Left lung (tissue), 10 donors: ENCODE results near the gene LRRC8E. TPM values are rescaled to one million over a fixed set of nuclear protein-coding genes. Genes with fewer than 3 reads are reported as not detected.
A peak's percentile ranks its signal among the peaks of the same experiment; 100 is the strongest.

Experiments
- ATAC-seq: fragments of 200-7000 bp; cut with Tn5 transposase; one replicate; pipeline ENCODE4 v1.9.1; 2020; ENCODE audit warnings: moderate library complexity
- DNase-seq, 4 donors: peaks; one replicate each; pipeline ENCODE4 v3.0.0-alpha.2; 2013 to 2020
- H3K27ac ChIP-seq, 2 donors: fragments of 200-600 bp; sonication (generic) in 1 of 2; one replicate each; pipeline versions ENCODE4 v1.5.0 to v1.8.0; 2020 to 2021
- H3K27me3 ChIP-seq, 2 donors: fragments of 200-600 bp; sonication (generic) in 1 of 2; one replicate each; pipeline versions ENCODE4 v1.5.0 to v1.8.0; 2020 to 2021
- H3K36me3 ChIP-seq, 2 donors: fragments of 200-600 bp; sonication (generic) in 1 of 2; one replicate each; pipeline versions ENCODE4 v1.5.0 to v1.8.0; 2020 to 2021
- H3K4me1 ChIP-seq, 2 donors: fragments of 200-600 bp; one replicate each; pipeline ENCODE4 v1.8.0; 2021
- H3K4me3 ChIP-seq, 2 donors: fragments of 200-600 bp; sonication (generic) in 1 of 2; one replicate each; pipeline versions ENCODE4 v1.5.0 to v1.8.0; 2020 to 2021; ENCODE audit warnings: mild to moderate bottlenecking in 1 of 2
- H3K9me3 ChIP-seq, 2 donors: fragments of 200-600 bp; sonication (generic) in 1 of 2; one replicate each; pipeline versions ENCODE4 v1.5.0 to v1.8.0; 2020 to 2021
- intact Hi-C, 2 donors: fragments of 100-400 bp; cut with DNase I; formaldehyde crosslinking; loops; one replicate each; pipeline versions ENCODE4 v1.11.2 to v1.14.2; 2022
- polyA plus RNA-seq, 6 donors: library from polyadenylated mRNA; unstranded; fragments of 120-200 nt; gene quantifications; one replicate each; pipeline ENCODE4 v1.2.1, GENCODE V29; 2013; ENCODE audit not compliant: insufficient read length in 6 of 6
- total RNA-seq, 2 donors: library from RNA; stranded (reverse); fragmentation: NEBNext Ultra II Directional; extraction: Animal tissue kit (Norgen Biotek cat#: 25700); gene quantifications; one replicate each; pipeline ENCODE4 v1.2.1, GENCODE V29; 2021
- TF ChIP-seq, protein P1 (sequence below), 2 donors: fragments of 200-600 bp; sonication (generic) in 1 of 2; IDR thresholded peaks; one replicate each; pipeline versions ENCODE4 v1.5.0 to v1.8.0; 2021; ENCODE audit warnings: antibody characterized with exemption in 2 of 2
- donor health status: DM: no; HTN: yes; CAD: no.
- donor health status: DM: no; HTN: no; CAD: no.

The LRRC8E gene
- total and polyA plus RNA-seq, 8 donors: 3.7 to 10.5 (median 4.7) TPM

- Histone ChIP-seq H3K4me3 (peak overlapping the region in 1 of 2 donors; percentile 35), H3K4me1 (peaks cover 3 to 33% of the 10 kb centered on the region in 2 donors), H3K27ac (no peak overlapping the region), H3K36me3 (no peaks in the 10 kb centered on the region), H3K9me3 (no peaks in the 10 kb centered on the region), H3K27me3 (peaks cover 27 to 53% of the 10 kb centered on the region in 2 donors)
- ATAC-seq: no peak
- TF ChIP-seq, protein P1, sequence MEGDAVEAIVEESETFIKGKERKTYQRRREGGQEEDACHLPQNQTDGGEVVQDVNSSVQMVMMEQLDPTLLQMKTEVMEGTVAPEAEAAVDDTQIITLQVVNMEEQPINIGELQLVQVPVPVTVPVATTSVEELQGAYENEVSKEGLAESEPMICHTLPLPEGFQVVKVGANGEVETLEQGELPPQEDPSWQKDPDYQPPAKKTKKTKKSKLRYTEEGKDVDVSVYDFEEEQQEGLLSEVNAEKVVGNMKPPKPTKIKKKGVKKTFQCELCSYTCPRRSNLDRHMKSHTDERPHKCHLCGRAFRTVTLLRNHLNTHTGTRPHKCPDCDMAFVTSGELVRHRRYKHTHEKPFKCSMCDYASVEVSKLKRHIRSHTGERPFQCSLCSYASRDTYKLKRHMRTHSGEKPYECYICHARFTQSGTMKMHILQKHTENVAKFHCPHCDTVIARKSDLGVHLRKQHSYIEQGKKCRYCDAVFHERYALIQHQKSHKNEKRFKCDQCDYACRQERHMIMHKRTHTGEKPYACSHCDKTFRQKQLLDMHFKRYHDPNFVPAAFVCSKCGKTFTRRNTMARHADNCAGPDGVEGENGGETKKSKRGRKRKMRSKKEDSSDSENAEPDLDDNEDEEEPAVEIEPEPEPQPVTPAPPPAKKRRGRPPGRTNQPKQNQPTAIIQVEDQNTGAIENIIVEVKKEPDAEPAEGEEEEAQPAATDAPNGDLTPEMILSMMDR (IDR thresholded peaks at IDR 0.05): no peak
- DNase-seq: no peak
- intact Hi-C loops: no loop called here
These were observed 13.4 kb upstream of the LRRC8E start for GRCh38 chr19:7874897-7875273.

DNA sequence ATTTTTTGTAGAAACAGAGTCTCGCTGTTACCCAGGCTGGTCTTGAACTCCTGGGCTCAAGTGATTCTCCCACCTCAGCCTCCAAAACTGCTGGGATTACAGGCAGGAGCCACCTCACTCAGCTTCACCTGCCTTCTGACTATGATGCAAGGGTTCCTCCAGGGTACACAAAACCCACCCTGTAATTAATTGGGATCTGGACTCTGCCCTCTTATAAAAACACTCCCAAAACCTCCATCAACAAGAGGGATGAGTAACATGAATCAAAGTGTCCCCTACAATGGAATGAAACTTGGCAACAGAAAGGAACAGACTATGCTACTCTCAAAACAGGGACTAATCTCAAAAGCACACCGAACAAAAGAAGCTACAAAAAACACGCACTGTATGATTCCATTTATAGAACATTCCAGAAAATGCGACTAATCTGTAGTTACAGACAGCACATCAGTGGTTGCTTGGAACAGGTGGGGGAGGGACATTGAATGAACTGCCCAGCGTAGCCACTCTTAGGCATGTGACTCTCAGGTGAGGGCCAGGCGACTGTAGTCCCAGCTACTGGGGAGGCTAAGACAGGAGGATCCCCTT is 11.0 kb upstream of the LRRC8E start:
- Histone ChIP-seq H3K4me1 (peaks cover 1 to 17% of the 10 kb centered on the region in 2 donors), H3K9me3 (no peaks in the 10 kb centered on the region), H3K36me3 (no peaks in the 10 kb centered on the region), H3K4me3 (no peak overlapping the region), H3K27me3 (peaks cover 25 to 46% of the 10 kb centered on the region in 2 donors), H3K27ac (no peak overlapping the region)
- TF ChIP-seq, protein P1 (IDR thresholded peaks at IDR 0.05): no peak
- ATAC-seq (no peak), DNase-seq (no peak)
- intact Hi-C loops: no loop called here

DNA sequence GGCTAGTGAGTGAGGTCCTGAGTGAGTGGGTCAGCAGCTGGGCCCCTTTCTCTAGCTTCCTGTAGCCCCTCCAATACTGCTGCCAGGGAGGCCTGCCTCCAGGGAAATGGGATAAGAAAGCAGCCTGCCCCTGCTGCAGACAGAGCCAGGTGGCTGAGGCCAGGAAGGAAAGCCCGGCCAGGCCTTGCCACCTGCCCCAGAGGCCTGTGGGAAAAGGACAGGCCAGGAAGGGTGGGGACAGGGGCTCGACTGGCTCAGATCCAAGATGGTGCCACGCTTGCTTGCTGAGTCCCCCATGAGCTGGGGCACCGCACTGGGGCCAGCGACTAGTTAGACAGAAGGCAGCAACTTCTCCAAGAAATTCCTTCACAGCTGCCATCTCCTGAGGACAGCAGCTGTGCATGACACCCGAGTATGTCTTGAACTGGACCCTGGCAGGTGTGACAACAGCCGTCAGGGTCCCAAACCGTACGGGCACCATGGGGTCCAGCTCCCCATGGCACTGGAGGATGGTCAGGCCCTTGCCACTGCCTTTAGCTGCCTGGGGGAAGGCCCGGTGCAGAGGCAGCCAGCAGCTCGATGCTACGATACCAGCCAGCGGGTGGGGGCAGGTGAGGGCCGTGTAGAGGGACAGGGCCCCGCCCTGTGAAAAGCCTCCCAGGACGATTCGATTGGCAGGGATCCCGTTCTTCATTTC is 9.1 kb upstream of the LRRC8E start:
- TF ChIP-seq, protein P1 (IDR thresholded peaks at IDR 0.05): no peak
- no peak for DNase-seq
- Histone ChIP-seq H3K4me1 (peaks cover 0 to 4% of the 10 kb centered on the region in 2 donors), H3K27me3 (peaks cover 7 to 27% of the 10 kb centered on the region in 2 donors), H3K9me3 (no peaks in the 10 kb centered on the region), H3K27ac (no peak overlapping the region), H3K36me3 (no peaks in the 10 kb centered on the region), H3K4me3 (no peak overlapping the region)
- ATAC-seq: no peak
- intact Hi-C loops: no loop called here

DNA sequence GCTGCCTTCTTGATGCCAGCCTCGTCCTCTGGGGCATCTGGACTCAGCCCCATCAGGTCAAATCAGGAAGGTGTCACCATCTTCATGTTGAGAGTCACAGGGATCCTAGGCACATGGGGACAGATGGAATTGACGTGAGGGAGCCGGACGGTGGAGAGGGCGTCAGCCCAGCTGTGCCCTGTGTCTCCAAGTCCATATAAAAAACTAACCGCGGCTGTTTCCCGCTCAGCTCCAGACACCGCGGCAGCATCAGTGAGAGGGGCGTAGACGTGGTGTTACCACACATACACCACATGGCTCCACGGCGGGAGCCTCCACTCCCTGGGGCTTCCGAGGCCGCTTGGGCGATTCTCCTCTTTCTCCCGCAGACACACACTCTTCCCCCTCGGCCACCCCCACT is 8.5 kb upstream of the LRRC8E start:
- intact Hi-C loops: no loop called here

GRCh38 chr19:7881910-7882309 is 6.4 kb upstream of the LRRC8E start:
- Histone ChIP-seq H3K27ac (no peak overlapping the region), H3K4me3 (no peak overlapping the region), H3K27me3 (peaks cover 0 to 11% of the 10 kb centered on the region in 2 donors), H3K36me3 (no peaks in the 10 kb centered on the region), H3K9me3 (no peaks in the 10 kb centered on the region), H3K4me1 (no peaks in the 10 kb centered on the region)
- DNase-seq: no peak
- ATAC-seq: no peak
- intact Hi-C loops: no loop called here
- TF ChIP-seq, protein P1 (IDR thresholded peaks at IDR 0.05): no peak

More for the DNA sequence above, 8.5 kb upstream of the LRRC8E start:
- DNase-seq (no peak), ATAC-seq (no peak)
- Histone ChIP-seq H3K9me3 (no peaks in the 10 kb centered on the region), H3K4me1 (no peaks in the 10 kb centered on the region), H3K27me3 (peaks cover 7 to 21% of the 10 kb centered on the region in 2 donors), H3K4me3 (no peak overlapping the region), H3K27ac (no peak overlapping the region), H3K36me3 (no peaks in the 10 kb centered on the region)
- TF ChIP-seq, protein P1 (IDR thresholded peaks at IDR 0.05): no peak
